Stimulated activated CD4-positive, alpha-beta T cell treated with anti-CD3 and anti-CD28 coated beads, Interleukin-2, amount 100 ng/mL, for 24 hours (primary cell): Measurements from ENCODE around the gene IL7R.
"Not testable (repeated sequence)": the region's sequence is repeated elsewhere in the genome, so short reads cannot be mapped to it uniquely, and the experiment has no call there.

ENCODE experiments used
- DNase-seq, 2 donors: peaks; one replicate each; pipeline ENCODE4 v3.0.0-alpha.2; 2020

The IL7R gene

DNA sequence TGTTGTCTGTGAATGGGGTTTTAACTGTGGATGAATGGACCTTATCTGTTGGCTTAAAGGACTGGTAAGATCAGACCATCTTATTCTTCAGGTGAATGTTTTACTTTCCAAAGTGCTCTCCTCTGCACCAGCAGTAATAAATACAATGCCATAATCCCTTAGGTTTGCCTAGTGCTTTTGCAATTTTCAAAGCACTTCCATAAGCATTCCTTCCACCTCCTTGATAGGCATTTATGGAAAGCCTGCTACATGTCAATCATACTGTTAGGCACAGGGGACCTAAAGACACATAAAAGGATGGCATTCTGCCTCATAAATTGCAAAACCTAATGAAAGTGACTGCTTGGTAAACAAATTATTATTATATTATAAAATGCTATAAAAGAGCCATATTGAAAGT, 21.4 kb downstream of the IL7R start:
- no peak for DNase-seq

DNA sequence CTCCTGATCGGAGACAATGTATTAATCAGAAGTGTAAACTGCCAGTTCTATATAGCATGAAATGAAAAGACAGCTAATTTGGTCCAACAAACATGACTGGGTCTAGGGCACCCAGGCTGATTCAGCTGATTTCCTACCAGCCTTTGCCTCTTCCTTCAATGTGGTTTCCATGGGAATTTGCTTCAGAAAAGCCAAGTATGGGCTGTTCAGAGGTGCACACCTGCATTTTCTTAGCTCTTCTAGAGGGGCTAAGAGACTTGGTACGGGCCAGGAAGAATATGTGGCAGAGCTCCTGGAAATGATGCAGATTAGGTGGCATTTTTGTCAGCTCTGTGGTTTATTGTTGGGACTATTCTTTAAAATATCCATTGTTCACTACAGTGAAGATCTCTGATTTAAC, 22.4 kb downstream of the IL7R start:
- DNase-seq = no peak

DNA sequence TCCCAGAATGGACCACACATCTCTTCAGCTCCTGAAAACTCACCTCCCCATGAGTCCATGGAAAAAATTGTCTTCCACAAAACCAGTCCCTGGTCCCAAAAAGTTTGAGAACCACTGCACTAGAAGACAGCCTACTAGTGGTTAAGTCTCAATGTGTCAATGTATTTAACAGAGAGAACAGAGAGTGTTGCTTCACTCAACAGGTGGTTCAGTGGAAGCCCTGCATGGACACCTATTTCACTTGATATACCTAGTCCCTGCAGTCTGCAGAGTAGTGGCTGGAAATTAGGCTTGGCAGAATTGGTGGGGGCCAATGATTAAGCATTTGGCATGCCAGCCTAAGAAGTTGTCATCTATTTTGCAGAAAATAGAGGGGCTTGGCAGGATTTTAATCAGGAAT, 23.0 kb downstream of the IL7R start:
- DNase-seq = no peak

DNA sequence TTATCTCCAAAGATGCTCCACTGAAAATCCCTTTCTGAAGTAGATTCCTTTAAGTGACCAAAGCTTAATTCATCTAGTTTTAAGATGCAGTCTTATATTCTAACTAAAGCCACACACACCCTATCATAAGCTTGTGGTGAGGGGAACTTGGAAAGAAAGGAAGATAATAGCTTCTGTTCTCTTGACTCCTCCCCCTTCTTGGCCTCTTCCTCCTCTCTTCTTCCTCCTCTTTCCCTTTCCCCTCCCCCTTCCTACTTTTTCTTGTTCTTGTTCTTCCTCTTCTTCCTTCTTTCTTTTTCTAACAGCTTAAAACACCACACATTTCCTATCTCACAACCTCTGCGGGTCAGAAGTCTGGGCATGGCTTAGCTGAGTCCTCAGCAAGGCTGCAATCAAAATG, 23.5 kb downstream of the IL7R start:
- no peak for DNase-seq

DNA sequence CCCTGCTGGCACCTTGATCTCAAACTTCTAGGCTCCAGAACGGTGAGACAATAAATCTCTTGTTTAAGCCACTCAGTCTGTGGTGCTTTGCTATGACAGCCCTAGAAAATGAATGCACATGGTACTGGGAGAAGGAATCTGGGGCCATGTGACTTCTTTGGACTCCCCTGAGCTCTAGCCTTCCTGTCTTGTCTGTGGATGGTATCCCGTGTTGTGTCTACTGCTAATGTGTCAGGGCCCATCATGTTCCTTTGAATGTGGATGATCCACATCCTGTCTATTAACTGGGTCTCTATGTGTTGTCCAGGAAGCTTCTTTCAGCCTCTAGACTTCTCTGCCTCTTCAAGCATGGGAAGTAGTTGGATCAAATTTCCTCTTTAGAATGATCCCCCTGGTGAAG, 25.1 kb downstream of the IL7R start:
- DNase-seq = no peak

DNA sequence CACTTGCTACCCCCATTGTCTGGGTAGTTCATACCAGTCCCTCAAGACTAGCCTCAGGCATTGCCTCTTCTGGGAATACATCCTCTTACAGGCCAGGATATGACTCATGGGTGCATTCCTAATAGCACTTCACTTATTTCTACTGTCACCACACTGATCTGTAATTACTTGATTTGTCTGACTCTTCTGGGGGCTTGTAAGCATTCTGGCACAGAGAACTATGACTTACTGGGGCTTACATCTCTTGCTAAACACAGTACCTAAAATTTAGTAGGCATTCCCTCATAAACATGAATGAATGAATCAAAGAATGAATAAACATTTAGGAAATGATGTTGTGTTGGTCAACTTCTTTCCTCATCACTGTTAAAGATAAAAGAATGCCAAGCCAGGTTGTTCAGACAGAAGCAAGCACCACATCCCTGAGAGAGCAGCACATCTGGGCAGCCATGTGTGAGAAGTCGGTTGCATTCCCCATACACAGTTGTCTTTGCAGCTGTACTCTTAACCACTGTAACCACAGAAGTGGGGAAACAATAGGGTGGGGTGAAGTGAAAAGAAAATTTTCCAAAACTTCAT, 27.6 kb downstream of the IL7R start:
- no peak for DNase-seq

DNA sequence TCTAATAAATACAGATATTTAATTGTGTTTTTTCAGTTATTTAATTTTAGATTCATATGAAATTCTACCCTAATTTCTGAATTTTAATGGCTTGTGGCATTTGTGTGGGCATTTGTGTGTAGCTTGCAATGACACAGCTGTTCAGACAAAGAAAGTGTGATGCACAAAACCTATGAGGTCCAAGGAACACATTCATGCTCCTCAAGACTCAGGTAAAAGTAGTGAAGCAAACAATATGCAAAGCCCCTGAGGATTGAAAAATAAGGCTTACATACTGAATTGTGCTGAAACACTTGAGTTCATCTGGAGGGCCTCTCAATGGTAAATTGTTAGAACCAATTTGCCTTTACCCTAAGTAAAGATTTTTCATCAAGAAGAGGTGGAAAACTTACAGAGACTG, 28.1 kb downstream of the IL7R start:
- no peak for DNase-seq

DNA sequence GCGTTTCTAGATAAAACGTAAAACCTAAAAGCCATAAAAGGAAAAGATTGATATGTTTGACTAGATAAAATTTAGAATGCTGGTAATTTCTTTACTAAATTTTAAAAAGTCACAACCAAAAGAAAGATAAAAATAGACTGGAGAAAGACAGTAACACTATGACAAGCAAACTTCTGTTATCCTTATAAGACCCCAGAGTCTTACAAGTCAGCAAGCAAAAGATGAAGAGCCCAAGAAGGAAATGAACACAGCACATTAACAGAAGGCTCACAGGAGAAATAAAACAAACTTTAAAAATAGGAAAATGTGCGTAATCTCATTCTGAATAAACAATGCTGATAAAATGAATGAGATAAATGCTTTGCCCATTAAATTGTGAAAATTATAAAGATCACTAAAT, 29.7 kb downstream of the IL7R start:
- DNase-seq = no peak

DNA sequence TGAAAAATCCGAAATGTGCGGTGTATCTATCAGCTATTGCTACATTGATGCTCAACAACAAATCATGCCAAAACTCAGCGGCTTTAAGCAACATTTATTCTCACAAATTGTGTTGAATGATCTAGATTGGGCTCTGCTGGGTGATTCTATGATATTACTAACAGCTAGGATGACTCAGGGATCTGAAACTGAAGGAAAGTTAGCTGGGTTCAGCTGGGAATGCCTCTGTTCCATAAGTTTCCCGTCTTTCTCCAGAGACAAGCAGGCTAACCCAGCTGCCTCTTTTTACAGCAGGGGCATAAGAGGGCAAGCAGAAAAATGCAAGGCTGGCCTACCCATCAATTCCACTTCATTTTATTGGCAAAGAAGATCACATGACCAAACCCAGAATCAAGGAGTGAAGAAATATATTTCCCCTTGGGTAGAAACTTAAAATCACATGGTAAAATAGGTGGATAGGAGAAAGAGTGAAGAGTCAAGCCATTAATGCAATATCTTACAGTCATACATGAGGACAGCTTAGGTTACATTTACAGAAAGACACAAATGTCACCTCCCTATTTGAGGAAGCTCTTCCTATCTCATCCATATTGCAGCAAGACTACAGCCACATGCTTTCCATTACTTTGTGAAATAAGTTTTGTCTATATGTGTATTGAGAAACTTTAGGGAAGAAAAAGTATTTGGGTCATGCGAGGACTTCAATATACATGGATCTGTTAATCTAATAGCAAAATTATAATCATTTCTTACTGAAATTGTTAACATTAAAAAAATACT, 30.8 kb downstream of the IL7R start:
- no peak for DNase-seq

DNA sequence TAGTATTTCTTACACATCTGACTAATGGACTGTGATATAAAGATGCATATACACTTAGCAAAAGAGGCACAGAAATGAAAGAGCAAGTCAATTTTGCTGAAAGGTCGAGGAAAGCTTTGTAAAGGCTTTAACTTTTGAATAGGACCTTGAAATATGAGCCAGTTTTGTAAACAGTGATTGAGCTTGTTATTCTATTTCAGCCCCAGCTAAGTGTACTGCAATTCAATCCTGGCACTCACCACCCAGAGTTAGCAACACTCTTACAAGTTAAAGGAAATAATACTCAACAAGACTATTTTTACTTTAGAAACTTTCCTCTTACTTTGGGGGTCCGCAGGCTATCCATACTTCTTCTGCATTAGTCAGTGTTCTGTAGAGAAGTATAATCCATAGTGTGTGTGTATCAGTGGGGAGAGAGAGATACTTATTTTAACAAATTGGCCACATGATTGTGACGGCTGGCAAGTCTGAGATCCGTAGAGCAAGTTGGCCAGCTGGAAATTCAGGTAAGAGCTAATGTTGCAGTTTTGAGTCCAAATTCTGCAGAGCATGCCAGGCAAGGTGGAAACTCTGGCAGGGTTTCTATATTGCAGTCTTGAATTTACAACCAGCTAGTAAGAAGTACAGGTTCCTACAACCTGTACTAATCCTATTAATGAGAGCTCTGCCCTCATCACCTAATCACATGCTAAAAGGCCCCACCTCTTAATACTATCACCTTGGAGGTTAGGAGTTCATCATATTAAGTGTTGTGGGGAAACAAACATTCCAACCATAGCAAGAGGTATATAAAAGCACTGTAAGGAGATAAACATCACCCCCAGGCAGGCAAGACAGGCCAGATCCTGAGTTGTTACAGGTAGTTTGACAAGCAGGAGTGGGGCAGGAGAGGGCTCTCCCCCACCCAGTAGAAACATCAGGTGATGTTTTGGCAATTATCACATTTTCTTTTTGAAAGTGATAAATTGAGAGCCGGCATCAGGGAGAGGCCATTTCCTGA, 33.6 kb downstream of the IL7R start:
- DNase-seq = no peak

DNA sequence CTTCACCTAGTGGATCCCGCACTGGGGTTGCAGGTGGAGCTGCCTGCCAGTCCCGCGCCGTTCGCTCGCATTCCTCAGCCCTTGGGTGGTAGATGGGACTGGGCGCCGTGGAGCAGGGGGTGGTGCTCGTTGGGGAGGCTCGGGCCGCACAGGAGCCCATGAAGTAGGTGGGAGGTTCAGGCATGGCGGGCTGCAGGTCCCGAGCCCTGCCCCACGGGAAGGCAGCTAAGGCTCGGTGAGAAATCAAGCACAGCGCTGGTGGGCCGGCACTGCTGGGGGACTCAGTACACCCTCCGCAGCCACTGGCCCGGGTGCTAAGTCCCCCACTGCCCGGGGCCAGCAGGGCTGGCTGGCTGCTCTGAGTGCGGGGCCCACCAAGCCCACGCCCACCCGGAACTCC, 36.1 kb downstream of the IL7R start:
- DNase-seq = not testable (repeated sequence)

DNA sequence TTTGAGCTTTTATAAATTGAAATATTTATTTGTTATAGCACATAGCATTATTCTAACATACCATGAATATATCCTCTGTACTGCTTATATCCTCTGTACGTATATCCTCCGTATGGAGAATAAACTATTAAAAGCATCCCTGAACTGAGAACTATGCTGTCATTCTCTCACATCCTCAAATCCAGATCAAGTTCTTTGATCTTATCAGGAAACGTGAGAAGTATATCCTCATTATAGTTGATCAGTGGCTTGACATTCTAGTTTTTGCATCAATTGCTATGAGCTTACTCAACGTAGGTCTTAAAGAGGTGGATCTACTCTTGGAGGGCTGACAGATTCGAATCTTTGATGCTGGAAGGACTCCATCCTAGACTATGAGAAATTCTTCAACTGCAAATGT, 37.4 kb downstream of the IL7R start:
- DNase-seq = no peak

DNA sequence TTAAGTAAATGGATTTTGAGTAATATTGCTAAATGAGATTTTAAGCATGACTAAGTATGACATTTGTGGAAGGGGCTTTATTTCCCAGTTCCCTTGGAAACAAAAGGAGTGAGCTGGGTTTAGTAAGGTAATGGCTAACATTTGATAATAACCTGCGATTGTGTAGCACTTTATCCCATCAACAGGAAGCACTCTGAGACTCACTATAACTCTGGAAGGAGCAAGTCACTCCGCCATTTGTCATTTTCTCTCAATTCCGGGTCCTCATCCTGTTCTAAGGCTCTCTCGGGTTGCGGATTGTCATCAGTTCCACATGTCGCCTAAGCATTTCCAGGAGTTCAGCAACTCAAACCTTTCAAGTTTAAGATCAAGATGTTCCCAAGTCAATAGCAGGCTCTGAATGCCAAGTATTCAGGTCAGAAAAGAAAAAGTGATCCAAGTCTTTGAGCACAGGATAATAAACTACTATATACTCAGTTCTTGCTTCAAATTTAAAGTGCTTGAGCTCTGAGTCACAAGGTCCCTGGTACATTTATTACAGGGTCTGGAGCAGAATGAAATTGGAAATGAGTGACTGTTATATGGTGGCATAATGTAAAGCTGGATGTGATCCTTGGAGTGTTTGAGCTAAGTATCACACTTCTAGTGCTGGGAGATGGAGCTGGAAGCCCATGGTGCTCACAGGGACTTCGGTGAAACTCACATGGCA, 42.4 kb downstream of the IL7R start:
- no peak for DNase-seq

DNA sequence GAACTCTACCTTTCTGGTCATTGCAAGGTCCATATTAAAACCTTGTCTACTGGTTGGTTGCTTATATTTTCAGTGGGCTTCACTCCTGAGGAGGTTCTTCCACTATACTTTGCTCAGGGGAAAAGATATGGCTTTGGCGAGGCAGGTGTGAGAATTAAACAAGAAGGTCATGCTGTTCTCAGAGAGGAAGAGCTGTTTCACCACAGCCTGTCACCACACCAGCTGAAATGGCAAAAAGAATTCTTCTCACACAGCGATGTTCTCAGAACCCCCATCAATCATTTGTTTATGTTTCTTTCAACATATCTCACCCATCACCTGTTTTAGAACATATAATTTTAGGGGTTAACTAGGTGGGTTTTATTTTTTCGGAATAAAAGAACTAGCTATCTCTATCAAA, 43.1 kb downstream of the IL7R start:
- DNase-seq = no peak

DNA sequence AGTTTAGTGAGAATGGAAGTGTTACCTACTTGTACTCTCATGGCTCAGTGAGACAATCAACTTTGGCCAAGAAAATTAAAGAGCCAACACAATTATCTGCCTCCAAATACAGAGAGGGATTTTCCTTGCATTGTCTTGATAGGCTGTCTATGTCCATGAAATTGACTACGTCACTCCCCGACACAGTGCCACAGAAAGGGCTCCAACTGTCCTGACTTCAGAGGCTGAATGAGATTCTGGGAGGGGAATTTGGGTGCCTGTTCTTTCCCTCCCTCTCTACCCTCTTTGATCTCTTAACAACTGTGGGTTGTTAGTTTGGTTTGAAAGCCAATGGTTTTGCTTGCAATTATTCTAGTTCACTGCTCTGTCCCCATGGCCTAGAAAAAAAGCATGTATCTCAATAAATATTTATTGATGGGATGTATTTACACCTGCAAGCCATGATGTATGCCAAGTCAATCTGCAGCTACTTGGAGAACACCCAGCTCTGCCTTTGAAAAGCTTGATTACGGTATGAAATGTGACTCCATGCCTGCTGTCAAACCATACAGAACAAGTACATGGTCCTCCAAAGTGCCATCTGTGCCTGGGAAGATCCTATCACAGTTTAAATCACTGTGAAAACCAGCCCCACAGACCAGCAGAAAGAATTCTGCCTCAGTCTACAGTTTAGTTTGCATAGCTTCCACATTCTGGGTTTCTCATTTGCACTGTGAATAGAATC, 44.4 kb downstream of the IL7R start:
- DNase-seq = no peak

DNA sequence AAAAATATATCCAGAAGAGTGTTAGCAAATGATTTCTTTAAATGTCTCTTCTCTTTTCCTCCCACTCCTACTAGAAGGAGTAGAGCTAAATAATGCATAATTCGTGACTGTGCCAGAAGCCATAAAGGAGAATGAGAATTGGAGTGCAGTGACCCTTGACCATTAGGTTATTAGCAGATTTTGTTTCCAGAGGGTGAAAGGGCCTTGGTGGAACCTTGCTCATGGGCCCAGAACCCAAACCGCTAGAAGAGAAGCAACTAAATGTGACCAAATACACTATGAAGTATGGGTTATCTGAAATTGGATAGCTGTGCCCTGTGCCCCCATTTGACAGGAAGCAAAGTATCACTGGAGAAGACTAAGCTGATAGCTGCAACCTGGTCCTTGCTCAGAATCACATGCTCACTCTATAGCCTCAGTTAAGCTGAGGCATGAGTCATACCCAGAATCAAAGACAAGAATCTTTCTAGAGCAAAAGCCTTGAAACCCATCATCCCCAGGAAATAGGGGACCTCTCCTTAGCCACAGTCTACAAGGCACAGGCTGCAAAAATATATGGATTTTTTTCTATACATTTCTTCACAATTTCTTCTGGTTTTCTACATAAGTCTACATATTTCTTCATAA, 45.5 kb downstream of the IL7R start:
- no peak for DNase-seq

DNA sequence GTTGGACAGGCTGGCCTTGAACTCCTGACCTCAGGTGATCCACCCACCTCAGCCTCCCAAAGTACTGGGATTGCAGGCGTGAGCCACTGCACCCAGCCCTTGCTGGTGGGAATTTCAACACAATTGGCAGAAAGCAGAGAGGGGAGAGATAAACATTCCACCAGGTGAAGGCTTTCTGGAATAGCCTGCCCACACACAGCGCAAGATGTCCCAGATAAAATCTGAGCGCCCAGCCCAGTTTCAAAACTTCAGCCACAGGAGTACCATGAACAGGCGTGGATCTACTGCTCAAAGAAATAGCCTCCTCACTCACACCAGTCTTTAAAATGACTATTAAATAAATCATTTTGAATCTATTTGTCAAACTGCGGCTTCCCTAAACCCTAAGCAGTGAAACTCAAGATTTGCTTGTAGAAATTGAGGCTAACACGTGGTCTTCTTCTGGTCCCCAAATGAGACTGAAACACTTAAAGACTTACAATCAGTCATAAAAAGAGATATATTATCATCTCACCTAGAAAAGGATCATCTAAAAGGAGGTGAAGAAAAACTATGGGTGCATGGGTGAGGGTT, 47.0 kb downstream of the IL7R start:
- DNase-seq = no peak

DNA sequence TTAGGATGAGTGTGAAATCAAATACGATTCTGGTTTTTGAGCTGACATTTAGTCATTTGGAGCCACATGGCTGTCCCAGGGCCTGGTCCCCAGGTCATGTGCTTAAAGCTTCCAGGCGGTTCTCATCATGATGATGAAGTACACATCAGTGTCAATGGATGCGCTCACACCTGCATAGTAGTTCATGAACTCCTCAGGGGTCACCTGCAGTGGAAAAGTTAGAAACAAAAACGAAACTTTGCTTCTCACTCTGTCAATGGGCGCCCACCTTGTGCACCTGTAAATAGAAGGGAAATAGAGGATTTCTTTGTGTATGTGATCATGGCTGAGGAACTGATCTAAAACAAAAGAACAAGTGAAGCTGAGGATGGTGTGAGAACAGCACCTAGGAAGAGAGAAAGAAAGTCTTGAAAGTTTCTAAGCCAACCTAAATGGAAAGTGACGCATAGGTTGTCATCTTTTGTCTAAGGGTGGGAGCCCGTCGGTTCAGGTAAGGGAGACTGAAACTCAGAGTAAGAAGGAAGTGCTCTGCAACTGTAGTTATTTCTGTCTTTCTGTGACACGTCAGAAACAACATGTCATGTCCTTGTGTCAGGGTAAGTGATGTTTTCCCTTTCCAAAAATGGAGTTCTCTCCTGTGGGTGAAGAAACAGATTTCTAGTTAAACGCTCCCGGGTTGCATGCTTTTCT, 47.9 kb downstream of the IL7R start:
- no peak for DNase-seq

DNA sequence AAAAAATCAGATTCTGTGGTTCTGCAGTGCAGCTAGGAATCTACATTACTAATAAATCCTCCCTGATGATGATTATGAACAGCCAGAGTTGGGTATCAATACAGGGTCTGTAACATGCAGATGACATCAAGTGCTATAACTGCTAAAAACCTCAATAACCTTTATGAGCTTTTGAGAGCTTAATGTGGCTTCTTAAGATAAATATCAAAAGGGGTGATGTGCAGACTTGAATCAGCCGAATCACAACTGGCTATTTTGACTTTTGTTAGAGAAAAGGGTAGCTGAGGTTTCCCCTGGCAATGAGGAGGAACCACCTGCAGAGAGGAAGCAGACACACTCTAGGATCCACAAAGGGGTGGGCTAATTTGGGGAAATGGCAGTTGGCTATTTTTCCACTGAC, 51.5 kb downstream of the IL7R start:
- no peak for DNase-seq

DNA sequence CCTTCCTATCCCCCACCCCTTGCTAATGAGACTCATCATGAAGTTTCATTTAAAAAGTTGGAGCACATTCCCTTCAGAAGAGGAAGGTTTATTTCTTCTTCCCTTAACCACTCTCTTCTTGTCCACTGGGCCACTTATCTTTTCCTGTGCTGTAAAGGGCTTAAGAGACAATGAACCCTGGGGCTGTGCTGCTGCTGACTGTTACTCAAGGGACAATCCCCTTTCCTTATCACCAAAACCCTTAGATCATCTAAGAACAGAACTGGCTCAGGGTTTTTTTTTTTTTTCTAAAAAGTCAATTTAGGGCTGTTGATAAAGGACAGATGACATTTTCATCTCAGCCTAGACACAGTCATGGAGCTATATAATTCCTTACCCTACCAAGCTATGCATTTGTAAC, 52.1 kb downstream of the IL7R start:
- DNase-seq = no peak

DNA sequence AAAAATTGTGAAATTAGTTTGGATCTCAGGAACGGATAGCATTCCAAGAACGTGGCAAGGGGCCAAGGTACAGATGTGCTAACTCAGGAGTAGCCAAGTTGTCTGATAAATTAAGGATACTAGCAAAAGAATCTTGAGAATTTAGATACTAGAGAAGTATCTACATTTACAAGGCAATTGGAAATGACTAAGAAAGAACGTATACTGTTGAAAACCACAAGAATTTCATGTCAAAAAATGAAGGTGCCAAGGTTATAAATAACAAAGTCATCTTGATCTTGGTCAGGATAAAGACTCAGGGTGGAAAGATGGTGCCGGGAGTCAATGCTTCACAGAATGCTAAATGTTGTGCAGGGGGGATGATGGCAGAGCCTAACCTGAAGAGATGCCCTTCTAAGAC, 62.5 kb downstream of the IL7R start:
- DNase-seq = no peak
